Parathyroid adenoma (tissue), 2 donors: ENCODE data around the gene PEX11B.

Experiments
- H2AFZ ChIP-seq: fragments of 300-600 bp; sonication (generic); one replicate; pipeline ENCODE4 v1.7.0; 2017; ENCODE audit warnings: antibody characterized with exemption, mild to moderate bottlenecking
- H3K27ac ChIP-seq: fragments of 300-600 bp; sonication (generic); one replicate; pipeline ENCODE4 v1.7.0; 2017
- H3K27me3 ChIP-seq: fragments of 300-600 bp; sonication (generic); one replicate; pipeline ENCODE4 v1.7.0; 2017; ENCODE audit warnings: low read length; ENCODE audit not compliant: control insufficient read depth, insufficient read depth
- H3K36me3 ChIP-seq: fragments of 300-600 bp; sonication (generic); one replicate; pipeline ENCODE4 v1.7.0; 2017; ENCODE audit warnings: low read length; ENCODE audit not compliant: control insufficient read depth, insufficient read depth
- H3K4me1 ChIP-seq: fragments of 300-600 bp; sonication (generic); one replicate; pipeline ENCODE4 v1.7.0; 2017; ENCODE audit warnings: control low read depth
- H3K4me2 ChIP-seq: fragments of 300-600 bp; sonication (generic); one replicate; pipeline ENCODE4 v1.7.0; 2017; ENCODE audit warnings: low read length
- H3K4me3 ChIP-seq: fragments of 300-600 bp; sonication (generic); one replicate; pipeline ENCODE4 v1.7.0; 2017; ENCODE audit warnings: low read depth, low read length
- H3K79me2 ChIP-seq: fragments of 300-600 bp; sonication (generic); one replicate; pipeline ENCODE4 v1.7.0; 2017; ENCODE audit warnings: control low read depth
- H3K9ac ChIP-seq: fragments of 300-600 bp; sonication (generic); one replicate; pipeline ENCODE4 v1.7.0; 2017; ENCODE audit warnings: mild to moderate bottlenecking
- H3K9me3 ChIP-seq: fragments of 300-600 bp; sonication (generic); one replicate; pipeline ENCODE4 v1.7.0; 2017; ENCODE audit warnings: low read length; ENCODE audit not compliant: control insufficient read depth
- CTCF ChIP-seq: fragments of 300-600 bp; sonication (generic); IDR thresholded peaks from one replicate; pipeline ENCODE4 v1.7.0; 2017; ENCODE audit warnings: antibody characterized with exemption, mild to moderate bottlenecking
- donor health status: primary hyperparathyroidism.

PEX11B gene

GRCh38 chr1:145953861-145954260, 35.3 kb upstream of the PEX11B start:
- Histone ChIP-seq H3K36me3 (no peaks in the 10 kb centered on the region), H3K4me2 (no peak overlapping the region), H3K4me3 (no peak overlapping the region), H3K27ac (no peak overlapping the region), H2AFZ (no peak overlapping the region), H3K27me3 (no peaks in the 10 kb centered on the region), H3K79me2 (peaks cover 4% of the 10 kb centered on the region), H3K4me1 (peaks cover 2% of the 10 kb centered on the region), H3K9me3 (no peaks in the 10 kb centered on the region), H3K9ac (no peak overlapping the region)
- TF ChIP-seq CTCF, result no peak

GRCh38 chr1:145952903-145953302, 34.4 kb upstream of the PEX11B start:
- Histone ChIP-seq H3K9ac (no peak overlapping the region), H2AFZ (no peak overlapping the region), H3K4me3 (no peak overlapping the region), H3K27me3 (no peaks in the 10 kb centered on the region), H3K4me2 (no peak overlapping the region), H3K4me1 (no peaks in the 10 kb centered on the region), H3K36me3 (no peaks in the 10 kb centered on the region), H3K79me2 (peaks cover 4% of the 10 kb centered on the region), H3K27ac (no peak overlapping the region), H3K9me3 (no peaks in the 10 kb centered on the region)
- TF ChIP-seq CTCF, result no peak

GRCh38 chr1:145951526-145951925, 33.0 kb upstream of the PEX11B start:
- Histone ChIP-seq H3K4me1 (no peaks in the 10 kb centered on the region), H3K4me2 (no peak overlapping the region), H3K4me3 (no peak overlapping the region), H3K27ac (no peak overlapping the region), H2AFZ (no peak overlapping the region), H3K36me3 (no peaks in the 10 kb centered on the region), H3K27me3 (no peaks in the 10 kb centered on the region), H3K79me2 (peaks cover 4% of the 10 kb centered on the region), H3K9ac (no peak overlapping the region), H3K9me3 (no peaks in the 10 kb centered on the region)
- no peak for TF ChIP-seq CTCF

GRCh38 chr1:145949219-145949618, 30.7 kb upstream of the PEX11B start:
- no peak for TF ChIP-seq CTCF
- no peaks in the 10 kb centered on the region for H3K27me3 ChIP-seq
- no peak overlapping the region for H3K9ac ChIP-seq
- H3K4me3 ChIP-seq, result no peak overlapping the region
- H3K36me3 ChIP-seq, result no peaks in the 10 kb centered on the region
- no peak overlapping the region for H3K27ac ChIP-seq
- H2AFZ ChIP-seq, result no peak overlapping the region
- H3K4me2 ChIP-seq, result no peak overlapping the region
- no peaks in the 10 kb centered on the region for H3K4me1 ChIP-seq
- H3K9me3 ChIP-seq, result no peaks in the 10 kb centered on the region
- peaks cover 4% of the 10 kb centered on the region for H3K79me2 ChIP-seq

GRCh38 chr1:145947551-145947950, 29.0 kb upstream of the PEX11B start:
- Histone ChIP-seq H3K36me3 (no peaks in the 10 kb centered on the region), H3K27ac (no peak overlapping the region), H3K4me1 (no peaks in the 10 kb centered on the region)

More at GRCh38 chr1:145947551-145947950, 29.0 kb upstream of the PEX11B start:
- TF ChIP-seq CTCF, result no peak
- Histone ChIP-seq H3K4me2 (no peak overlapping the region), H3K79me2 (peaks cover 4% of the 10 kb centered on the region), H3K9me3 (no peaks in the 10 kb centered on the region), H3K27me3 (no peaks in the 10 kb centered on the region), H3K9ac (no peak overlapping the region), H3K4me3 (no peak overlapping the region), H2AFZ (no peak overlapping the region)
